Muscle layer of duodenum (tissue), 2 donors: ENCODE results near the gene SMIM17.

Experiments
- H3K27ac ChIP-seq: one replicate; pipeline ENCODE4 v1.7.0; 2013; ENCODE audit warnings: mild to moderate bottlenecking, low read length
- H3K27me3 ChIP-seq: one replicate; pipeline ENCODE4 v1.7.0; 2013; ENCODE audit warnings: low read depth, mild to moderate bottlenecking, control low read depth, low read length
- H3K36me3 ChIP-seq, 2 donors: one replicate each; pipeline ENCODE4 v1.7.0; 2013; ENCODE audit warnings: low read length in 2 of 2, control low read depth in 1 of 2, mild to moderate bottlenecking in 1 of 2; ENCODE audit not compliant: insufficient read depth in 2 of 2, control insufficient read depth in 1 of 2
- H3K4me1 ChIP-seq, 2 donors: one replicate each; pipeline ENCODE4 v1.7.0; 2013; ENCODE audit warnings: low read length in 2 of 2, mild to moderate bottlenecking in 2 of 2, control low read depth in 1 of 2, moderate library complexity in 1 of 2; ENCODE audit not compliant: insufficient read depth in 2 of 2, control insufficient read depth in 1 of 2
- H3K4me3 ChIP-seq, 2 donors: one replicate each; pipeline ENCODE4 v1.7.0; 2013; ENCODE audit warnings: low read length in 2 of 2, low read depth in 1 of 2, mild to moderate bottlenecking in 1 of 2
- H3K9me3 ChIP-seq, 2 donors: one replicate each; pipeline ENCODE4 v1.7.0; 2013; ENCODE audit warnings: low read length in 2 of 2, control low read depth in 1 of 2, mild to moderate bottlenecking in 1 of 2; ENCODE audit not compliant: control insufficient read depth in 1 of 2
- donor health status: healthy.

Gene SMIM17

GRCh38 chr19:56681702-56682101, 38.7 kb downstream of the SMIM17 start:
- Histone ChIP-seq H3K9me3 (no peaks in the 10 kb centered on the region), H3K4me3 (no peak overlapping the region), H3K4me1 (no peaks in the 10 kb centered on the region), H3K36me3 (no peaks in the 10 kb centered on the region), H3K27ac (no peak overlapping the region), H3K27me3 (no peaks in the 10 kb centered on the region)

GRCh38 chr19:56683116-56683515, 40.2 kb downstream of the SMIM17 start:
- no peak overlapping the region for H3K27ac ChIP-seq
- H3K4me3 ChIP-seq = no peak overlapping the region
- H3K4me1 ChIP-seq = no peaks in the 10 kb centered on the region
- H3K9me3 ChIP-seq = no peaks in the 10 kb centered on the region
- H3K27me3 ChIP-seq = no peaks in the 10 kb centered on the region
- no peaks in the 10 kb centered on the region for H3K36me3 ChIP-seq

GRCh38 chr19:56687031-56687430, 44.1 kb downstream of the SMIM17 start:
- Histone ChIP-seq H3K27me3 (no peaks in the 10 kb centered on the region), H3K4me3 (no peak overlapping the region), H3K4me1 (no peaks in the 10 kb centered on the region), H3K27ac (no peak overlapping the region), H3K9me3 (peaks cover 0 to 4% of the 10 kb centered on the region in 2 donors), H3K36me3 (no peaks in the 10 kb centered on the region)

- H3K9me3 ChIP-seq = peaks cover 0 to 6% of the 10 kb centered on the region in 2 donors
- no peak overlapping the region for H3K27ac ChIP-seq
- no peaks in the 10 kb centered on the region for H3K4me1 ChIP-seq
- H3K4me3 ChIP-seq = no peak overlapping the region
- H3K36me3 ChIP-seq = no peaks in the 10 kb centered on the region
- no peaks in the 10 kb centered on the region for H3K27me3 ChIP-seq
Observed at GRCh38 chr19:56689198-56689597, 46.2 kb downstream of the SMIM17 start.

- Histone ChIP-seq H3K4me3 (no peak overlapping the region), H3K4me1 (no peaks in the 10 kb centered on the region), H3K9me3 (peaks cover 0 to 6% of the 10 kb centered on the region in 2 donors), H3K27ac (no peak overlapping the region), H3K36me3 (no peaks in the 10 kb centered on the region), H3K27me3 (no peaks in the 10 kb centered on the region)
Observed at GRCh38 chr19:56690670-56691069, 47.7 kb downstream of the SMIM17 start.

GRCh38 chr19:56692206-56692895, 49.4 kb downstream of the SMIM17 start:
- Histone ChIP-seq H3K27me3 (no peaks in the 10 kb centered on the region), H3K9me3 (peaks cover 0 to 6% of the 10 kb centered on the region in 2 donors), H3K27ac (no peak overlapping the region), H3K36me3 (no peaks in the 10 kb centered on the region), H3K4me3 (no peak overlapping the region), H3K4me1 (no peaks in the 10 kb centered on the region)

GRCh38 chr19:56699552-56699951, 56.6 kb downstream of the SMIM17 start:
- Histone ChIP-seq H3K36me3 (no peaks in the 10 kb centered on the region), H3K27me3 (no peaks in the 10 kb centered on the region), H3K4me1 (no peaks in the 10 kb centered on the region), H3K4me3 (no peak overlapping the region), H3K27ac (no peak overlapping the region), H3K9me3 (peaks cover 0 to 3% of the 10 kb centered on the region in 2 donors)

GRCh38 chr19:56701895-56702294, 58.9 kb downstream of the SMIM17 start:
- H3K27me3 ChIP-seq = no peaks in the 10 kb centered on the region
- H3K9me3 ChIP-seq = peaks cover 0 to 4% of the 10 kb centered on the region in 2 donors
- H3K36me3 ChIP-seq = no peaks in the 10 kb centered on the region
- H3K4me1 ChIP-seq = no peaks in the 10 kb centered on the region
- H3K4me3 ChIP-seq = no peak overlapping the region
- no peak overlapping the region for H3K27ac ChIP-seq

GRCh38 chr19:56705939-56706338, 63.0 kb downstream of the SMIM17 start:
- H3K4me1 ChIP-seq = no peaks in the 10 kb centered on the region
- no peaks in the 10 kb centered on the region for H3K27me3 ChIP-seq
- no peak overlapping the region for H3K4me3 ChIP-seq
- no peak overlapping the region for H3K27ac ChIP-seq
- no peaks in the 10 kb centered on the region for H3K36me3 ChIP-seq
- peaks cover 0 to 6% of the 10 kb centered on the region in 2 donors for H3K9me3 ChIP-seq
